Naive B cell (primary cell): ENCODE results near the gene CHPT1. TPM values are rescaled to one million over a fixed set of nuclear protein-coding genes. Genes with fewer than 3 reads are reported as not detected.

Experiments used
- ATAC-seq, 2 donors: fragments of 150-1000 bp; cut with Tn5 transposase; 2 replicates each; pipeline ENCODE4 v1.10.0; 2021; ENCODE audit warnings: low read depth in 2 of 2, mild to moderate bottlenecking in 2 of 2, moderate library complexity in 2 of 2
- DNase-seq: peaks from one replicate; pipeline ENCODE4 v3.0.0; 2022
- H3K27ac Mint-ChIP-seq, 6 donors: one replicate each; pipeline ENCODE4 v1.8.0; 2020 to 2022; ENCODE audit warnings: mild to moderate bottlenecking in 6 of 6, mixed read lengths in 6 of 6, moderate library complexity in 5 of 6, inconsistent platforms in 2 of 6
- H3K27me3 Mint-ChIP-seq, 3 donors: one replicate each; pipeline ENCODE4 v1.8.0; 2021 to 2022; ENCODE audit warnings: mixed read lengths in 3 of 3, mild to moderate bottlenecking in 1 of 3
- H3K36me3 Mint-ChIP-seq, 2 donors: one replicate each; pipeline ENCODE4 v1.8.0; 2020 to 2022; ENCODE audit warnings: mixed read lengths in 2 of 2, inconsistent platforms in 1 of 2, mild to moderate bottlenecking in 1 of 2
- H3K4me1 Mint-ChIP-seq, 3 donors: one replicate each; pipeline ENCODE4 v1.8.0; 2020 to 2022; ENCODE audit warnings: mixed read lengths in 3 of 3, inconsistent platforms in 1 of 3, mild to moderate bottlenecking in 1 of 3, moderate library complexity in 1 of 3
- H3K4me3 Mint-ChIP-seq, 8 donors: one replicate each; pipeline ENCODE4 v1.8.0; 2020 to 2022; ENCODE audit warnings: mild to moderate bottlenecking in 8 of 8, mixed read lengths in 8 of 8, moderate library complexity in 8 of 8, inconsistent platforms in 2 of 8
- H3K9me3 Mint-ChIP-seq, 7 donors: one replicate each; pipeline ENCODE4 v1.8.0; 2020 to 2022; ENCODE audit warnings: mixed read lengths in 7 of 7, mild to moderate bottlenecking in 5 of 7, inconsistent platforms in 2 of 7, moderate library complexity in 1 of 7
- polyA plus RNA-seq, 6 donors: library from polyadenylated mRNA; unstranded; fragments of 300-500 nt; fragmentation: Illumina TruSeq; gene quantifications; one replicate each; pipeline ENCODE4 v1.2.3, GENCODE V29; 2021; ENCODE audit warnings: low read depth in 6 of 6

CHPT1 gene
- polyA plus RNA-seq, 6 donors from 2014 or later = 88.3 to 185 (median 105) TPM

DNA sequence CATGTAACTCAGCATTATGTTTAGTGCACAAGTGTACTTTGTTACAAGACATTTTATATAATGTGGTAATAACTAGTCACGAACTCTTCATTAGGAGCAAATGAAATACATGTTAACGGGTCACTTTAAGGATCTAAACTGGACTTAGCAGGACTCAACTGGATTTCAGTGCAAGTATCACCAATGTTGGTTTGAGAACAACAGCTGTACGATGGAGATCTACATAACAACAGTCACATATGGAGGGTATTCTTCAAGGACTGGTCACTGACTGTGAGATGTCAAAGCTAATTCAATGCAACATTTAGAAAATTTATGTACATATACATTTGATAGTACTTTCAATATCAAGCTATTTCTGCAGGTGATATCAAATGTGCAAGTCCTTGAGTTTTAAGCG lies 64.3 kb downstream of the CHPT1 start:
- ATAC-seq (no peak), DNase-seq (no peak)
- Mint-ChIP-seq H3K4me1 (peaks cover 0 to 19% (median 9%) of the 10 kb centered on the region in 3 donors), H3K4me3 (no peak overlapping the region), H3K27me3 (no peaks in the 10 kb centered on the region), H3K9me3 (no peaks in the 10 kb centered on the region), H3K36me3 (peaks cover 0 to 5% of the 10 kb centered on the region in 2 donors), H3K27ac (peak overlapping the region in 1 of 6 donors; percentile 15)

GRCh38 chr12:101763246-101763931 lies 65.9 kb downstream of the CHPT1 start:
- no peak overlapping the region for H3K4me3 Mint-ChIP-seq
- DNase-seq (no peak), ATAC-seq (peak; percentile 61 to 64)
- H3K4me1 Mint-ChIP-seq = peaks cover 0 to 19% (median 9%) of the 10 kb centered on the region in 3 donors
- H3K9me3 Mint-ChIP-seq = no peaks in the 10 kb centered on the region
- no peaks in the 10 kb centered on the region for H3K27me3 Mint-ChIP-seq
- peaks cover under 1 to 5% of the 10 kb centered on the region in 2 donors for H3K36me3 Mint-ChIP-seq
- peak overlapping the region in 5 of 6 donors; percentile 15 to 89 (median 63) for H3K27ac Mint-ChIP-seq

GRCh38 chr12:101764051-101764792 lies 66.8 kb downstream of the CHPT1 start:
- peak overlapping the region in 4 of 6 donors; percentile 15 to 45 (median 34) for H3K27ac Mint-ChIP-seq
- no peaks in the 10 kb centered on the region for H3K9me3 Mint-ChIP-seq
- H3K4me3 Mint-ChIP-seq = no peak overlapping the region
- H3K4me1 Mint-ChIP-seq = peaks cover 0 to 17% (median 9%) of the 10 kb centered on the region in 3 donors
- H3K36me3 Mint-ChIP-seq = peaks cover 7 to 9% of the 10 kb centered on the region in 2 donors
- no peak for DNase-seq
- ATAC-seq = no peak
- H3K27me3 Mint-ChIP-seq = no peaks in the 10 kb centered on the region

- Mint-ChIP-seq H3K4me3 (no peak overlapping the region), H3K4me1 (peaks cover 0 to 8% (median 0%) of the 10 kb centered on the region in 3 donors), H3K27ac (peak overlapping the region in 1 of 6 donors; percentile 44), H3K27me3 (no peaks in the 10 kb centered on the region), H3K36me3 (peaks cover 9 to 15% of the 10 kb centered on the region in 2 donors), H3K9me3 (no peaks in the 10 kb centered on the region)
- DNase-seq = no peak
- ATAC-seq = no peak
Observed at GRCh38 chr12:101767537-101767936, 70.1 kb downstream of the CHPT1 start.

GRCh38 chr12:101768781-101769180 lies 71.3 kb downstream of the CHPT1 start:
- Mint-ChIP-seq H3K27ac (peak overlapping the region in 2 of 6 donors; percentile 30 to 53), H3K4me3 (no peak overlapping the region), H3K27me3 (no peaks in the 10 kb centered on the region), H3K9me3 (no peaks in the 10 kb centered on the region), H3K36me3 (peaks cover 9 to 15% of the 10 kb centered on the region in 2 donors), H3K4me1 (peaks cover 4 to 7% (median 7%) of the 10 kb centered on the region in 3 donors)
- DNase-seq (no peak), ATAC-seq (no peak)

DNA sequence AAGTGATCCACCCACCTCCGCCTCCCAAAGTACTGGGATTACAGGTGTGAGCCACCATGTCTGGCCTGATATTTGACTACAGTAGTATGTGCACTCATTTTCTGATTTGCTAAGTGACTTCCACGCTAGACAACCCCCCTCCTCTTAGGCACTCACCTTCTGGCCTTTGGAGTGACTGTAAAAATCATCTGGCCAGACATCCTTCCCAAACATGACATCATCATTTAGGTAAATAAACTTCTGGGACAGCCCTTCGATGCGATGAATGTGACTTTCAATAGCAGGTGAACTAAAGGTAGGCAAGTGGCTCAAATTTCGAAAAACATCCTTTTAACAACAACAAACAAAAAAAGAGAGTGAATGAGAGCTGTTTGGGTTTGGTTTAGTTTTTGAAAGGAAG lies 72.4 kb downstream of the CHPT1 start:
- no peak overlapping the region for H3K4me3 Mint-ChIP-seq
- peaks cover 4 to 15% of the 10 kb centered on the region in 2 donors for H3K36me3 Mint-ChIP-seq
- peak overlapping the region in 3 of 6 donors; percentile 8 to 74 (median 28) for H3K27ac Mint-ChIP-seq

DNA sequence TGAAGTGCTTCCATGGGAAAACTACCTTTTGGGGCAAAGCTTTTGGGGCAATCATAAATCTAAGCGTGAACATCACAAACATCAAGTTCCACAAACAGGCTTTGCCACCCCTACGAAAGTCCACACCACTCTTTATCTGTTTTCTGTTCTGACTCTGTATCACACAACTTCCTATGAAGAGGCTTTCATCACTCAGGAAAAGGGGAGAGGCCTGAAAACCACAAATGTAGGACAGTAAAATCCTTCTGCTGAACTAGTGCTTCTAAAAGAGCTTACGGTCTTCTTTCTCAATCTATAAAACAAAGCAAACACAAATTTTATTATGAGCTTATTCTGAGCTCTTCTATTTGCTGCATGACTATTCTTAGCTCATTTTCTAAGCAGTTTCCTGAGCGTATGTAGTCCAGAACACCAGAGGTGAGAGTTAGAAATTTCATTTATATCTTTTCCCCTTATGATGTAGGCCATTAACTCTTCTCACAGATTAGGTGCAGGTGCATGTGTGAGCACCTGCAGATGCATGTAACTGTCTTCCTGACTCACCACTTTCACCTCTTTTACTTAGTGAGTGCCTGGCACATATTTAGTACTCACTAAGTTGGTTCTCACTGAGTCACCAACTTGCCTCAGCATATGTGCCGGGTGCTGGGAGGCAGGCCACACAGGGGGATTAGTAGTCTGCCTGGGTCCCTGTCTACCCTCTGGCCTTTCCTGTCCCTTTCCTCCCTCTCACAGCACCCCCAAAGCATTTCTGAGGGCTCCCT lies 74.8 kb downstream of the CHPT1 start:
- Mint-ChIP-seq H3K36me3 (peaks cover 8 to 15% of the 10 kb centered on the region in 2 donors), H3K27me3 (no peaks in the 10 kb centered on the region), H3K27ac (peak overlapping the region in 2 of 6 donors; percentile 48 to 58), H3K4me3 (no peak overlapping the region), H3K9me3 (no peaks in the 10 kb centered on the region), H3K4me1 (peaks cover 3 to 9% (median 8%) of the 10 kb centered on the region in 3 donors)
- no peak for DNase-seq
- ATAC-seq = no peak

More for the DNA sequence above, 72.4 kb downstream of the CHPT1 start:
- ATAC-seq = no peak
- Mint-ChIP-seq H3K4me1 (peaks cover 3 to 9% (median 8%) of the 10 kb centered on the region in 3 donors), H3K9me3 (no peaks in the 10 kb centered on the region), H3K27me3 (no peaks in the 10 kb centered on the region)
- DNase-seq = no peak

- H3K36me3 Mint-ChIP-seq = peaks cover 10 to 11% of the 10 kb centered on the region in 2 donors
- H3K9me3 Mint-ChIP-seq = no peaks in the 10 kb centered on the region
- peak; percentile 66 for DNase-seq
- H3K27me3 Mint-ChIP-seq = no peaks in the 10 kb centered on the region
- peak; percentile 82 to 89 for ATAC-seq
- H3K27ac Mint-ChIP-seq = peak overlapping the region in 2 of 6 donors; percentile 35 to 74
- H3K4me1 Mint-ChIP-seq = peaks cover 3 to 9% (median 8%) of the 10 kb centered on the region in 3 donors
- no peak overlapping the region for H3K4me3 Mint-ChIP-seq
Observed at GRCh38 chr12:101773650-101774162, 76.3 kb downstream of the CHPT1 start.

DNA sequence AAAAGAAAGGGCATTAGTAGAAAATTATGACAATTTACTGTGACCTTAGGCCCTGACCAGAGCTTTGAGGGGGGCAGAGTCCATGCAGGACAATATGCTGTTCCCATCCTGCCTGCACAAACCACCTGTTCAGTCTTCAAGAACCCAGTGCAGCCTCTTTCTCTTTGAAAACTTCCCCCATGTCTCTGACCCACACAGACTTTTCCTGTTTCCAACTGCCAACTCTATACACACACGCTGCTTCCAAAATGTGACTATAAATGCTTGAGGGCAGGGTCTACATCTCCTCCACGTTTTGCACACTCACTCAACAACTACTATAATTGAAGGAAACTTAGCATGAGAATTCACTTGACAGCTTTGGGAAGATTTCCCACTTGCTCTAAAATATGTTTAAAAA lies 78.4 kb downstream of the CHPT1 start:
- Mint-ChIP-seq H3K9me3 (no peaks in the 10 kb centered on the region), H3K4me3 (no peak overlapping the region), H3K27me3 (no peaks in the 10 kb centered on the region), H3K36me3 (peaks cover 5 to 14% of the 10 kb centered on the region in 2 donors), H3K4me1 (peaks cover 13 to 14% (median 14%) of the 10 kb centered on the region in 3 donors), H3K27ac (no peak overlapping the region)
- DNase-seq (no peak), ATAC-seq (no peak)

DNA sequence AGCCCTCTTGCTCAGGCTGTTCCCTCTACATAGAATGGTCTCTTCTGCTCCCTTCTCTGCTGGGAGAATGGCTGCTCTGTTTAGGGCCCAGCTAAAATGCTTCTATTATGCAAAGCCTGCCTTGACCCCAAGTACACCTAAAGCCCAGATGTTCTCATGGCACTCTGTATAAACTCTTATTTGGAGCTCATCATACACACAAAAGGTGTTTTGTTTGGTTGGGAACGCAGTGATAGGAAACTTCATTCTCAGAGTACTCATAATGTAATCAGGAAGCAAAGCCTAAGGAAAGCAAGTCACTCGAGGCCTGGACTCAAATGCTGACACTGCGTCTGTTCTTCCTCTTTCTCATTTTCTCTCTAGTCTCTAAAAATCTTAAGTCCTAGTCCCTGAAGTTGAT lies 80.0 kb downstream of the CHPT1 start:
- DNase-seq = no peak

DNA sequence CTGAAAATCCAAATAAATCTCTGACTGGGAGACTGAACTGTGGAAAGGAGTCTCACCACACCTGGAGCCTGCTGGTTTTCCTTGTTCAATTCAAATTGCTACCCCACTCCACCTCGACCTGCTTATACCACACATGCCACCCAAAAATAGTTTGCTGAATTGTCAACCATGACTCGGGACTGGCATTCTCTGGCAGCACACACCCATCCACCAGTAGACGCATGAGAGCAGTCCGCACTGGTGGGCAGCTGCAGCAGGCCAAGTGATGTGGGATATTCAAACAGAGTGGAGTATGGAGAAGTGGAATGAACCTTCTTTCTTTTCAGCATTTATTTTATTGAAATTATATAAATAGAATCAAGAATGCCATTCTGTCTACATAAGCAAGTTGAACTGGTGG lies 80.5 kb downstream of the CHPT1 start:
- Mint-ChIP-seq H3K27ac (peak overlapping the region in 4 of 6 donors; percentile 27 to 83 (median 36)), H3K36me3 (peaks cover 13 to 14% of the 10 kb centered on the region in 2 donors), H3K27me3 (no peaks in the 10 kb centered on the region), H3K4me1 (peaks cover 17 to 23% (median 21%) of the 10 kb centered on the region in 3 donors), H3K4me3 (no peak overlapping the region), H3K9me3 (no peaks in the 10 kb centered on the region)
- ATAC-seq (no peak), DNase-seq (no peak)

More for the DNA sequence above, 80.0 kb downstream of the CHPT1 start:
- peaks cover 8 to 14% of the 10 kb centered on the region in 2 donors for H3K36me3 Mint-ChIP-seq
- peaks cover 17 to 23% (median 18%) of the 10 kb centered on the region in 3 donors for H3K4me1 Mint-ChIP-seq
- ATAC-seq = no peak
- no peaks in the 10 kb centered on the region for H3K27me3 Mint-ChIP-seq
- no peak overlapping the region for H3K4me3 Mint-ChIP-seq
- peak overlapping the region in 5 of 6 donors; percentile 23 to 86 (median 69) for H3K27ac Mint-ChIP-seq
- H3K9me3 Mint-ChIP-seq = no peaks in the 10 kb centered on the region
